Measurements from ENCODE around the gene PDIA5. TPM values are rescaled to one million over a fixed set of nuclear protein-coding genes. Genes with fewer than 3 reads are reported as not detected.

The PDIA5 gene
- total RNA-seq, 1 experiment from 2014 or later: 24.3 TPM

DNA sequence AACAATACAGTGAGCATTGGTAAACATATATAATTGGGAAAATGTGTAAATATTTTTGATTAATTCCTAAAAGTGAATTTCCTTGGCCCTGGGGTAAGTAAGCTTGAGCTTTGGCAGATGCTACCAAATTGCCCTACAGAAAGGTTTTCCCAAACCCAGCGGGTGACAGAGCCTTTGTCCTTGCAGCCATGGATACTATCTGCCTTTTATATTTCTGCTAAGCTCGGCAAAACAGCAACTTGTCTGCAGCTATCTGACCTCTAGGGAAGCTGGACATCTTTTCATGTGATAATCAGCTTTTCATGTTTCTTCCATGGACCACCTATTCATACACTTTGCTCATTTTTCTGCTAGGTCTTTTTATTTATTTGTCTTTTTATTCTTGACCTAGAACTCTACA is 70.2 kb downstream of the PDIA5 start:
- Mint-ChIP-seq H3K27me3 (ENCODE audit: low read depth) (no peaks in the 10 kb centered on the region), H3K36me3 (ENCODE audit: insufficient read depth in 1 of 3, low read depth in 3 of 3) (peaks cover 0 to 13% (median 8%) of the 10 kb centered on the region in 3 experiments; a peak in 6 of 7 replicates), H3K4me1 (peaks cover 3 to 13% of the 10 kb centered on the region in 2 experiments; a peak in 3 of 4 replicates), H3K4me3 (no peak overlapping the region), H3K9me3 (no peaks in the 10 kb centered on the region), H3K27ac (no peak overlapping the region)
- DNase-seq: no peak
- Histone ChIP-seq H3K18ac (ENCODE audit: insufficient read length, low read depth, low read length) (no peak overlapping the region), H3K9me3 (ENCODE audit: control insufficient read depth, low read depth, low read length) (no peaks in the 10 kb centered on the region), H3K14ac (ENCODE audit: insufficient read depth, low read length) (no peak overlapping the region), H3K79me1 (ENCODE audit: insufficient read depth, low read depth, low read length, poor library complexity, severe bottlenecking) (no peaks in the 10 kb centered on the region), H2AK5ac (ENCODE audit: insufficient read length, low read length) (no peak overlapping the region), H3K79me2 (ENCODE audit: insufficient read depth, low read length) (no peaks in the 10 kb centered on the region), H3K27ac (ENCODE audit: insufficient read length, low read depth, low read length) (no peak overlapping the region), H4K8ac (replicated peaks; ENCODE audit: insufficient read length, low read depth, low read length) (no peak overlapping the region), H3K4ac (ENCODE audit: low read depth, low read length) (no peak overlapping the region), H3K9ac (ENCODE audit: extremely low read depth, insufficient read length, low read length) (no peak overlapping the region), H3T11ph (ENCODE audit: low read length) (no peak overlapping the region), H4K5ac (ENCODE audit: insufficient read length, low read depth, low read length) (no peak overlapping the region), H2BK120ac (ENCODE audit: low read depth, low read length, poor library complexity, severe bottlenecking) (no peak overlapping the region), H2BK15ac (ENCODE audit: low read depth, low read length) (no peak overlapping the region), H4K20me1 (ENCODE audit: control insufficient read depth, insufficient read depth, insufficient read length) (no peaks in the 10 kb centered on the region), H3K23ac (ENCODE audit: insufficient read length, low read depth, low read length) (no peak overlapping the region), H3K56ac (ENCODE audit: insufficient read length, low read depth, low read length) (no peak overlapping the region), H3K27me3 (ENCODE audit: insufficient read depth, low read length) (no peaks in the 10 kb centered on the region), H2BK5ac (ENCODE audit: insufficient read length, low read length) (no peak overlapping the region), H2AFZ (ENCODE audit: low read length) (no peak overlapping the region), H4K91ac (ENCODE audit: insufficient read length, low read depth, low read length) (no peak overlapping the region), H3K4me2 (ENCODE audit: insufficient read depth, insufficient read length, low read length) (no peak overlapping the region), H3K4me1 (ENCODE audit: insufficient read depth, low read length) (no peaks in the 10 kb centered on the region), H2BK20ac (ENCODE audit: low read depth, low read length, poor library complexity, severe bottlenecking) (no peak overlapping the region), H2BK12ac (ENCODE audit: insufficient read length, low read depth, low read length) (no peak overlapping the region), H3K23me2 (ENCODE audit: insufficient read length, low read depth, low read length, poor library complexity, severe bottlenecking) (no peaks in the 10 kb centered on the region)
- no peak for TF ChIP-seq CTCF (conservative IDR thresholded peaks at IDR 0.05)
- no CpG with 5 or more reads among the region's 2 CpGs for WGBS (ENCODE audit: extremely low coverage, insufficient read length, low lambda C conversion rate)

All from H9 (cell line).